GM20000 (cell line): ENCODE data around the gene CDK17.

Experiments used
- DNase-seq: peaks from one replicate; pipeline ENCODE4 v3.0.0; 2012; ENCODE audit warnings: low spot score
- CTCF ChIP-seq: IDR thresholded peaks from 2 replicates; pipeline ENCODE4 v1.5.1; 2012; ENCODE audit warnings: mild to moderate bottlenecking, control low read depth; ENCODE audit errors: extremely low read depth, missing control alignments

CDK17 gene

GRCh38 chr12:96402061-96402460 lies 1.8 kb upstream of the CDK17 start:
- DNase-seq, result no peak
- TF ChIP-seq CTCF, result no peak

- DNase-seq, result peak; percentile 77
- no peak for TF ChIP-seq CTCF
These were observed 1.0 kb upstream of the CDK17 start for GRCh38 chr12:96401076-96401871.

GRCh38 chr12:96400631-96401075 lies 414 bp upstream of the CDK17 start:
- no peak for DNase-seq
- TF ChIP-seq CTCF, result no peak

GRCh38 chr12:96399120-96399918 lies 920 bp downstream of the CDK17 start:
- peak; percentile 88 for DNase-seq
- no peak for TF ChIP-seq CTCF

GRCh38 chr12:96398424-96399119 lies 1.7 kb downstream of the CDK17 start:
- peak; percentile 23 for DNase-seq
- no peak for TF ChIP-seq CTCF

GRCh38 chr12:96397756-96398423 lies 2.3 kb downstream of the CDK17 start:
- DNase-seq, result no peak
- no peak for TF ChIP-seq CTCF
